Measurements from ENCODE around the gene GPX8.

Gene GPX8

GRCh38 chr5:55172937-55173686 lies 13.1 kb downstream of the GPX8 start, which contains the start of gene CDC20B:
Gene CDC20B, minus strand, starts transcription at chr5:55173177. Its CDS starts 177 bp downstream, at chr5:55173000.
- peak; percentile 54 to 80 for DNase-seq

DNA sequence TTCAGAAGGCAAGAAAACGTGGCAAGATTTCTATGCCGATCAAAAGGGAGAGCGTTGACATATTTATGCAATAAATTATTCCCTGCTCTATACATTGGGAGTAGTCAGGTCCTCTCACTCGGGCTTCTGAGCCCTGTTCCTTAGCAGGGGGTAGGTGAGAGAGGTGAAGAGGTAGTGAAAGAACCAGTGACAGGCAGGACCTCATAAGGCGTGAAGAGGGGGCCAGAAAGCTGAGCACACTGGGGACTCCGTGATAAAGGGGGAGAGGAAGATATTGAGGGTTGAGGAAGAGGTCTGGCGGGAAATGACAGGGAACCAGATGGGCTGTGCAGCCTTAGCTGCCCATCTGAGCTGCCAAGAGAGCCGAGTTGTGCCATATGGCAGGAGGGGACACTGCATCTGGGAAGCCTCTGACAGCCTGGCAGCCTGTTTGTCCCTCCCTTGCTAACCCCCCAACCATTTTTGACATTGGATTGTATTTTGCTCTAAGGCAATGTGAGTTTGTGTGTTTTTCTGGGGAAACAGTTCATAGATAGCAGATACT lies 13.8 kb downstream of the GPX8 start:
- no peak for DNase-seq

DNA sequence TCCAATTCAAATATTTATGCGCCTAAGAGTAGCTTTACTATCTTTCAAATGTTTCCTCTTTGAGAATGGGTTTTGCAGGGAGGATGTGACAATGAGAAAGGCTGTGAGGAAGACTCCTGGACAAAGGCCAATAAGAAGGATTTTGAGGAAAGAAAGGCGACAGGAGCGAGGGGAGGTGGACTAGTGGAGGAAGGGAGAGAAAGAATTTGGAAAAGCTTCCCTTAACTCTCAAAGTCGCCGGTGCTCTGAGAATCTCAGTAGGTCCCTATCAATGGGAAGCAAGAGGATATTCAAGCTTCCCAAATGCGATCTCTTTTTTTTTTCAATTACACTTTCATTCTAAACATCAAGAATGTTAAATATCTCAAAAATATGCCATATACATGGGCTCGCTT lies 15.8 kb downstream of the GPX8 start:
- DNase-seq = no peak

- DNase-seq = peak; percentile 26 to 27
Observed at GRCh38 chr5:55176176-55176818, 16.3 kb downstream of the GPX8 start.

- DNase-seq = peak in 1 of 2 donors; percentile 19
Observed at GRCh38 chr5:55177078-55177477, 17.1 kb downstream of the GPX8 start.

- DNase-seq = no peak
Observed at GRCh38 chr5:55180016-55180415, 20.0 kb downstream of the GPX8 start.

- no peak for DNase-seq
Observed at GRCh38 chr5:55187370-55187769, 27.4 kb downstream of the GPX8 start.

DNA sequence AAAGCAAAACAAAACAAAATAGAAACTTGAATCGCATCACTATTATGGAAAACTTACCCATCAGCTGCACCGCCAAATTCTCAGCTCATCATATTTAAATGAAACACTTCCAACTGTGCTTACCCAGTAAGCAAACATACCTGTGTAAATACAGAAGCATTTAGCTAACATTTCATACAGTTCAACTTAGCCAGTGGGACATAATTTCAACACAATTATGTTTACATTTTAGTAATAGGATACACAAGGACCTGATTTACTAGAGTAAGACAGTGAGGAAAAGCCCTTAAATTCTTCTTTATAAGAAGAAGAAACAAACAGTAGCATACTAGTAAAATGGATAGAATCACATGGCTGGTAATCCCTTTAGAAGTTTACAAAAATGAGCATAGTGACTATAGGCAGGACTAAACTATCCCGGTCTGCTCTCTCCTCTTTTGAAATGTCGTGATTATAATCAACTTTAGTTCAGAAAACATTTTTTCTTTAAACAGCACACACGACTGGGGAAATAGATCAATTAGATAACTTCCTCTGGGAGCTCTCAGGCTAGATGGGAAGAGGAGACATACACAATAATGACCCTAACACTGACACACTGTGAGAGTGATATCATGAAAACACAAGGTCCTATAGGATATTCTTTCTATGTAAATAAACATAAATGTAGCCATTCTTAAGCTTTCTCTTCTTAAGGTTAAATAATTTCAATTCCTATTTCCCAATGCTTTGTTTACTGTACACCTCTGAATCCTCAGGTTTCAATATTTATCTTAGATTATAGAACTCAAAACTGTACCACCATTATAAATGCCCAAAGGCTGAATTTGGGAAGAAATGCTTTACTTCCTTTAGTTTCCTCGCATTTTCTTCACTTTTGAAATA lies 28.9 kb downstream of the GPX8 start:
- no peak for DNase-seq

- DNase-seq = no peak
Observed at GRCh38 chr5:55191165-55191564, 31.2 kb downstream of the GPX8 start.

DNA sequence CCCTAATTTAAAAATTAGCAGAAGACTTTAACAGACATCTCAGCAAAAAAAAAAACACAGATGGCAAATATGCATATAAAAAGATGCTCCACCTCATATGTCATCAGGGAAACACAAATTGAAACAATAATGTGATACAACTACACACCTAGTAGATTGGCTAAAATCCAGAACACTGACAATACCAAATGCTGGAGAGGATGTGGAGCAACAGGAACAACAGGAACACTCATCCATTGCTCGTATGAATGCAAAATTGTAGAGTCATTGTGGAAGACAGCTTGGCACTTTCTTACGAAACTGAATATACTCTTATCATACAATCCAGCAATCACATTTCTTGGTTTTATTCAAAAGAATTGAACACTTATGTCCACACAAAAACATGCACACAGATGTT lies 45.0 kb downstream of the GPX8 start:
- no peak for DNase-seq

GRCh38 chr5:55211184-55211874 lies 51.4 kb downstream of the GPX8 start:
- DNase-seq = no peak

Data from inflammatory macrophage (primary cell).